Measurements from ENCODE around the gene KRT15.
"Not testable (repeated sequence)": the region's sequence is repeated elsewhere in the genome, so short reads cannot be mapped to it uniquely, and the experiment has no call there.

KRT15 gene

DNA sequence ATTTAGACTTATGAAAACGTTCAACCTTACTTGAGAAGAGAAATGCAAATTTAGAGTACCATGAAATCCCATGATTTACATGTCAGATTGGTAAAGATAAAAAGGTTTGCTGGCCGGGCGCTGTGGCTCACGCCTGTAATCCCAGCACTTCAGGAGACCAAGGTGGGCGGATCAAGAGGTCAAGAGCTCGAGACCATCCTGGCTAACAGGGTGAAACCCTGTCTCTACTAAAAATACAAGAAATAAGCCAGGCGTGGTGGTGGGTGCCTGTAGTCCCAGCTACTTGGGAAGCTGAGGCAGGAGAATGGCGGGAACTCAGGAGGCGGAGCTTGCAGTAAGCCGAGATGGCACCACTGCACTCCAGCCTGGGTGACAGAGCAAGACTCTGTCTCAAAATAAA, 24.1 kb upstream of the KRT15 start:
- DNase-seq (ENCODE audit: low spot score) = not testable (repeated sequence)

DNA sequence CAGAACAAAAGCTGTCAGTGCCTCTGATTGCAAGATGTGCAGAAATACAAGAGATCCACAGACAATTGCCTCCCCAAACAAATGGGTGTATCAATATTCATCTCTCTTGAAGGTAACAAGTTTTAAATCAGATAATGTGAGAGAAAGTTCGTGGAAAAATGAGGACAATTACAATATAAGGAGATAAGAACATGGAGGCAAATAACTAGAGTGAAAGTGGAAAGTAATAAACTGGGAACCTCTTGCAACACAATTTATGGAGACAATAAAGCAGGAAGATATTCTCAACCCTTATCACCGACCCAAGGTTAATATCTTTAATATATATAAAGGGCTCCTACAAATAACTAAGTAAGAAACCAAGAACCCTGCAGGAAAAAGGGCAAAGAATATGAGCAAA, 23.7 kb upstream of the KRT15 start:
- no peak for DNase-seq (ENCODE audit: low spot score)

DNA sequence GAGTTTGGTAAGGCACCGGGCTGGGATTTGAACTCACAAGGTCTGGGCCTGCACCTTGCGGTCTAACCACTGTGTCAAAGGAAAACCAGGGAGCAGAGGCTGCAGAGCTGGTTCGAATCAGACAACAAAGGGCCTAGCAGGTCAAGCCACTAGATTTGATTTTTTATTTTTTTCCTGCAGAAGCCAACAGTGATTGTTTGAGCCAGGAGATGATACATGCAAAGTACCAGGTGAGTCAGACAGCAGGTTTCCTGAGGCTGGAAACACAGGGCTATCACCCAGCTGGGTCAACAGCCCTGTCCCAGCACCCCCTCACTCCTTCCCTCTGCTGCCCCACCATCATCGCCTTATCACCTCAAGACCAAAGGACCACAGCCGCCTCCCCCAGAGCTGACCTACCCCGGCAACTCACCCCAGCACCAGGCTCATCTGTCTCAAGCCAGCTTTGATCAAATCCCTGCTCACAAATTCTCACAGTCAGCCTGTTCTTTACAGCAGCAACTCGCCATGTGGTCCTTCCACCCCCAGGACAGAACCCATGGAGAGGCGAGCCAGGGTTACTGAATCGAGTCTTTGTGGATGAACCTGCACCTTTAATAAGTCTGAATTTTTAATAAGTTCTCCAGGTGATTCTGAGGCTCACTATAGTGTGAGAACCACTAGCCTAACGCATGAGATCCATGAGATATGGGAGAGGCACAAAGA, 22.4 kb upstream of the KRT15 start:
- DNase-seq (ENCODE audit: low spot score) = no peak

DNA sequence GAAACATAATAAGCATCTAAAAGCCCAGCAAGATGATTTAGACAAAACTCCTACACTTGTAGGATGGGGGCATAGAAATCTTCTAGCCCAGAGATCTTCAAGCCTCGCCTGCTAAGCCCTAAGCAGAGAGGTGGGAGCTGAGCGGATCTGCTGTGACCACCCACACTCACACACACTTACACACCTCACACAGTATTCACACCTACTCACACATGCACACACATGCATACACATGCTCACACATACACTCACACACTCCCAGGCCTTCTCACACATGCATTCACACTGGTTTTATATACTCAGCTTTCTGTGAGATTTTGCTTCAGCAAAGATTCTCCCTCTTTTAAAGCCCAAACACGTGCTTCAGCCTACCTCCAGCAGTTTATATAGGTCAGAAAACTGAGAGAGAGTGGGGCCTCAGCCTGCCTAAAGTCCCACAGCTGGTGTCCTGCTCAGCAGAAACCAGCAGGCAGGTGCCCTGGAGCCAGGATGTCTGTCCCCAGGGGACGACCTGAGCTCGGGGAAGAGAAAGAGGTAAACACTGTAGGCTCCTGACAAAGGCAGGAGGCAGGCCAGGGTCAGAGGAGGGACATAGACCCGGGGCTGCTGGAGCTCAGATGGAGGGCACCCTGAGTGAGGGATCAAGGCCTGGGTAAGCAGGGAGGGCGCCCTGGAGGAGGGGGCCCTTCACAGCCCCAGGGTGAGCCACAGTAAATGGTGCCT, 21.4 kb upstream of the KRT15 start:
- DNase-seq (ENCODE audit: low spot score) = no peak

DNA sequence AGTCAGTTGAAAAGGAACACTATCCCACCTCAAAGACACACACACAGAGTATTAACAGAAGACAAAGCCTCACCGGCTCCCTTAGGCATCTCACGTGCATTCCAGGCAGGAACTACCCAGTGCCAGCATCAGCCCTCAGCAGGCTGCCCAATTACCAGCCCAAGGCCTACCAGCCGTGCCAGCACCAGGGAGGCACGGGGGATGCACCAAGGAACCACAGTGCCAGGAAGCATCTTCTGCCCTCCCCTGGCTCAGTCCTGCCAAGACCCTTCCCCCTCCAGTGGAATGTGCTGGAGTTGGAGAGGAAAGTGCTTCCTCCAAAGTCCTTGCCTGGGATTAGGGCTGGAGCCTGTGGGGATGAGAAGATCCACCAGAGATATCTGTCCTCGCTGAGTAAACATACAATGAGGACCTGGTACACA, 20.4 kb upstream of the KRT15 start:
- no peak for DNase-seq (ENCODE audit: low spot score)

DNA sequence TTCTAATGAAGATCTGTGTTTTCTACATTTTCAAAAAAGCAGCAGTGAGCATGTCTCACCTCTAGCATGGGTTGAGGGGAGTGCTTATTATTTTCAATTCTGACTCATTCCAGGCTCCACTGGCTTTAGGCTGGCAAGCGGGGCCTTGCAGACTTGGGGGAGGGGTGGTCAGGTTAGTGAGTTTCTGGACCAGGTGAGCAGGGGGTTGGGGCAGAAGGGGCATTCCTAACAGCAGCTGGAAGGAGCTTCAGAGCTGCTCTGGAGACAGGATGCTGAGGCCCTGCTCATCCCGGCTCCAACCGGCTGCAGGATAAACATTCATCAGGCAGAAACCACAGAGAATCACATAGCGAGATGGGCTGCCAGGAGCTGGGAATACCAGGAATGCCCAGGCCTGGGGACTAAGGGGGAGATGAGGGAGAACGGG, 19.9 kb upstream of the KRT15 start:
- peak; percentile 49 for DNase-seq (ENCODE audit: low spot score)

DNA sequence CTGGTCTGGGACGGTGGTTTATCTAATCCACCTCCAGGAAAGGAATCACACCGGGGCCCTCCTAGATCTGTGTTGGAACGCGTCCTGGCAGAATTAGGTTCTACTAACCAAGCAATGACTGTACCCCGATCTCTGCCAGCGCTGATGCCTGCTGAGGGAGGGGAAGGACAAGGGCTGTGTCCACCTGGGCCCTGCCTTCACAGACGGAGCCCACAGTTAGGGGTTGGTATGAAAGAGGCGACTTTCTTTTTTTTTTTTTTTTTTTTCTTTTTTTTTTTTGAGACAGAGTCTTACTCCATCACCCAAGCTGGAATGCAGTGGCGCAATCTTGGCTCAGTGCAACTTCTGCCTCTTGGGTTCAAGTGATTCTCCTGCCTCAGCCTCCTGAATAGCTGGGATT, 19.3 kb upstream of the KRT15 start:
- no peak for DNase-seq (ENCODE audit: low spot score)

DNA sequence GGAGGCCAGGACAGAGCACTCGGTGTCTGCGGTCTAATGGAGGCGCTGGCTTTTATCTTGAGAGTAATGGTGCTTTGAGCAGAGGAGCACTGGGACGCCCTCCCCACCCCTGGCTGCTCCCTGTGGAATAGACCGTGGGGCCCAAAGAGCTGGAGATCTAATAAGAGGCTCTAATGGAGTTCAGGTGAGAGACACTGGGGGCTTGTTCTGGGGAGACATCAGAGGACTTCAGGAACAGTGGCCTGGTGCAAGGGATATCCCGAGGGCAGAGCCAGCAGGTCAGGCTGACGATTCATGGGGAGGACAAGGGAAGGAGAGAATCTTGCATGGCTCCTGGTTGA, 18.9 kb upstream of the KRT15 start:
- DNase-seq (ENCODE audit: low spot score) = no peak

DNA sequence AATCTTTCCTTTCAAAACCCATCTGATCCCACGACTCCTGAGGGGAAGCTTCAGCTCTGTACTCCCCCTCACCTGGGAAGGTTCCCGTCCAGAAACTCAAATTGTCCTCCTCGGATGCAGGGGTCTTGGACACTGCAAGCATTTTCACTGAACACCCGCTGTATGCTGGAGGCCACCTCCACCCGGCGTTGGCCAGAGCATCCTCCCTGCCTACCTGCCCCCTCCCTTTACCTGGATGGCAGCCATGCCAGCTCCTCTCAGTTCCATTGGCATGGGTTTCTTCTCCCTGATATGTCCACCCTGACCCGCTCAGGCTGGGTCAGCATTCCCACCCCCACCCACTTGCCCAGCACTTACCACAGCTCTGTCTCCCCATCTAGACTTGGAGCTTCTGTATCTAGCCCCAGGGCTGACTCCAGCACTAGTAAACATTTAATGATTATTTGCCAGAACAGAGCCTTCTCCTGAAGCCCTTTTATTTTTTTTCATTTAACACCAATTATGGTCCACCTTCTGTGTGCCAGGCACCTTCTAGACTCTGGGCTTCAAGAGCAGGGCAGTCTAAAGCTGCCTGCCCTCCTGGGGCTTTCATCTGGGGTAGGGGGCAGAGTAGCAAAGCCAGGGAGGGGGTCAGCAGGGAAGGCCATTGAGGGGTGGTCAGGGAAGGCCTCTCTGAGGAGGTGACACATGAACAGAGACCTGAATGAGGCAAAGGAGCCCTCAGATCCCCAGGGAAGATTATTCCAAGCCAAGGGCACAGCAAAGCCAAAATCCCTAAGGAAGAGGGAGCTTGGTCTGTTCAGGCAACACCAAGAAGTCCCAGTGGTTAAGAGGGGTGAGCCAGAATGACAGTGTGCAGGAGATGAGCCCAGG, 18.3 kb upstream of the KRT15 start:
- DNase-seq (ENCODE audit: low spot score) = no peak

DNA sequence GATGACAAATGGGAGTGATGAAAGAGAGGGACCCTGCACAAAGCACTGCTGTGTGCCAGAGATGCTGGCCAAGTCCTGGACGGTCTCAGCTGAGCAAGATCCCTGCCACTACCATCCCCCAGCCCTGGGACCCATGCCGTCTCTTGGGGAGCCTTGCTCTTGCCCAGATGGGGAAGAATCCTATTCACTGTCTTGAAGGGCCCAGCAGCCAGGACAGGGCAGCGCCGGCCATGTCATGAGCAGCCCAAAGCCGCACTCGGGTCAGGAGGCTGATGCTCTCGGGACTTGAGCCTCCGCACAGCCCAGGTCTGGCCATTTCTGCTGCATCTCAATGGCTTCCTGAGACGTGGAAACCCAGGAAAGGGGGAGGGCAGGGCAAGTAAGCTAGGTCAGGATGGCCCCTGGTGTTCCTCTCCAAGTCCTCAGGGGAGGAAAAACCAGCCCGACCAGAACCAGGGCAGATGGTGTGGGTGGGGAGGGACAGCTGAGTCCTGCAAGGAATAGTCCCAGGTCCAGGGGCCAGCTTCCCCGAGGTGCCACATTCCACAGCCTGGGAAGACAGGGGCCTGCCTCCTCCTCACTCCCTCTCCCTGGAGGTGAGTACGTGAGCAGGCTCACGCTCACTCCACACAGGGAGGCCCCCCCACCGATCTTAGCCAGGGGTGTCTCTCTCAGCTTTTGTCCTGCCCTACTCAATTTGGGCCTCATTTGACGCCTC, 17.2 kb upstream of the KRT15 start:
- DNase-seq (ENCODE audit: low spot score) = no peak

DNA sequence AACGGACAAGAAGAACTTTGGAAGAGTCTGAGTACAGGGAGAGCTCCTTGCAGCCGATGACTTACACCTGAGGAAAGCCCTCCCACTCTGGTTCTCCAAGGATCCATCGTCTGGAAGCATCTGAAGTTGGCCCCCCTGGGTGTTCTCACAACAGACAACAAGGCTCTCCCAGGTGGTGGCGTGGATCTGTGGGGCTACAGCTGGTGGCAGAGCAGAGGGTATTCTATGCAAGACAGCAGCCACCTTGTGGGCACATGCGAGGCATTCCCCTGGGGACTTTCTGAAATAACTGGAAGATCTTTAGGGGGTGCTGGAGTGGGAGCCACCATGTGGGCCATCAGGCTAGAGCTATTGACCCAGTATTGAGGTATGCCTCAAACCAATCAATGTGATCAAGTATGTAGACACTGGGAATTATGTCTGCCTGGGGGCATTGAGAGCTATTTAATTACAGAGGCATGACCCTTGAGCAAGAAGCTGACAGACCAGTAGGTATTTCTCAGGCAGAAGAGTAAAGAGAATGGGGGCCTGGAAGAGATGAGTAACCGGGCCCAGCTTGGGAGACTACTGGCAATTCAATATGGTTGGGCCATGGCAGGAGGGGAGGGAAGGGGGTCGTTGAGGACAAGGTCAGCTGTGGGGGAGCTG, 16.3 kb upstream of the KRT15 start:
- DNase-seq (ENCODE audit: low spot score) = no peak

DNA sequence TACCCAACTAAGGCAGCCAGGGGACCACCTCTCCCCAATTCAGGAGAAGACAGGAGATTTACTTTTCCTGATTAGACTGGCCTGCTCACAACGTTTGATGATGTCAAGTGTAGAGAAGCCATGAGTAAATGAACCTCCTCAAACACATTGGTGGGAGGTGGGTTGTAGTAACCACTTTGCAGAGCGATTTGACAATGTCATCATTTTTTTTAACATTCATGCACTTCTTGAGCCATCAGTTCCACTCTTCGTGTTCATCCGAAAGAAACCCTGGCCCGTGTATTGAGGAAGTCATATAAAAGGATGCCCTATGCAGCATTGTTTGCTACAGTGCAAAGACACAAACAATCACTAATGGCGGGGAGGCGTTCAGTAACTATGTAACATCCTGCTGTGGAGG, 14.9 kb upstream of the KRT15 start:
- DNase-seq (ENCODE audit: low spot score) = no peak

DNA sequence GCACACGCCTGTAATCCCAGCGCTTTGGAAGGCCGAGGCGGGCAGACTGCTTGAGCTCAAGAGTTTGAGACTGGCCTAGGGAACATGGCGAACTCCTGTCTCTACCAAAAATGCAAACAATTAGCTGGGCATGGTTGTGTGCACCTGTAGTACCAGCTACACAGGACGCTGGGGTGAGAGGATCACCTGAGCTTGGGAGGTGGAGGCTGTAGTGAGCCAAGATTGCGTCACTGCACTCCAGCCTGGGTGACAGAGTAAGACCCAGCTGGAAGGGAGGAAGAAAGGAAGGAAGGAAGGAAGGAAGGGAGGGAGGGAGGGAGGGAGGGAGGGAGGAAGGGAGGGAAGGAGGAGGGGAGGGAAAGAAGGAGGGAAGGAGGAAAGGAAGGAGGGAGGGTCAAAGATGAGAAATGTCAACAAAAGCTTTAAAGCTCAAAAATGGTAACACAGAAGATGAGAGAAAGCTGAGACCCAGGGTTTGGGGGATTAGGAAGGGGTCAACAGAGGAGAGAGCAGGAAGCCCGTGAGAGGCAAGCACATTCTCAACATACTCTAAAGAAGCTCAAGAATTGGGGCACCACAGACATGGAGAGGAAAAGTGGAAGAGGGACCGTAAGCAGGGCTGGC, 14.4 kb upstream of the KRT15 start:
- DNase-seq (ENCODE audit: low spot score) = no peak

DNA sequence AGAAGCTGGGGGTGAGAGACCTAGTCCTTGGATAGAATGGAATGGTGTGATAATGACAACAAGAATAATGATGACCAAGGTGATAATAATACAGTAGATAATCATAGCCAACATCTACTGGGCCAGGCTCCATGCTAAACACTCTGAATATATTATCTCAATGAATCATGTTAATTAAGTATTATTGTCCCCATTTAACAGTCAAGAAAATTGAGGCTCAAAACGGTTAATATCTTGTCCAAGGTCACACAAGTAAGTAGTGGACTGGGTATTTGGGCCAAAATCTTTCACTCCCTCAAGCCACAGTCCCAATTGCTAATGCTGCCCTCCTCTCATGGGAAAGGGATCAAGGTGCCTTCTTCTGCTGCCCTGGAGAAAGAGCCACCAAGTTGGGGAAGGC, 13.3 kb upstream of the KRT15 start:
- DNase-seq (ENCODE audit: low spot score) = no peak

DNA sequence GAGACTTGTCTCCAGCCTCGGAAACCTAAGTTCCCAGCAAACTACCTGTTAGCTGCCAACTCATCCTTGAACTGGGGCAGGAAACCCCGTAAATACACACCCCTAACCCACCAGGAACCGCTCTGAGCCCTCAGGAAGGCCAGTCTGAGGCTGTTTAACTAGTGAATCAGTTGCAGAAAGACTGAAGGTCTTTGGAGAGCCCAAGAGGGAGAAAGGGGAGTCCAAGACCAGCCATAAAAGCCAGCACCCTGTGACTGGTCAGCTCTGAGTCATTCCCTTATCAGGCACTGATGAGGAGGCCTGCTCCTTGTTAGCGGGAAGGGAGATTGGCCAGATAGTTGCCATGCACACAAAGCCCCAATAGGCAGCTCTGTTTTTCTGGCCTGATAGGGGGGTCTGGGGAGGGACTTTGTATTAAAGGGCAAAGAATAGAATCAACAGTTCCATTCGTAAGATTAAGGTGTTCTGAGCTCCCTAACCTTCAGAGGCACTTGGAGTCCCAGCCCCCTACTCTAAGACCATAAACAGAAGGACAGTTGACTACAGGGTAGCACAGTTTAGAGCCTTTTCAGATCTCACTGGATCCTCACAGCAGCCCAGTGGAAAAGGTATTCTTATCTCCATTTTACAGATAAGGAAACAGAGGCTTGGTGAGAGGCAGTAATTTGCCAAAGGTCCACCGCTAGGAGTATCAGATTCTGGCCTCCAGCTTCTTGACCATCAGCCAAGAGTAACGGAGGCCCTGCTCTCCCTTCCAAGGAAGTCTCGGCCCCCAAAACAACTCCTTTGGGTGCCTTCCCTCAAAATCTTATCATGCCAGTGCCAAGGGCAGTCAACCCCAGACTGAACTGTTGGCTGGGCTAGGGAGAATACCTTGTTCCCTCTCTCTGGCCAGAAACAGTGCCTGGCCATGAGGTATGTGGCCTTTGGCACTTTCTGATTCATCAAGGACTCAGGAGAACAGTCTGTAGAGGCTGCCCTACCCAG, 11.7 kb upstream of the KRT15 start:
- DNase-seq (ENCODE audit: low spot score) = peak; percentile 86

DNA sequence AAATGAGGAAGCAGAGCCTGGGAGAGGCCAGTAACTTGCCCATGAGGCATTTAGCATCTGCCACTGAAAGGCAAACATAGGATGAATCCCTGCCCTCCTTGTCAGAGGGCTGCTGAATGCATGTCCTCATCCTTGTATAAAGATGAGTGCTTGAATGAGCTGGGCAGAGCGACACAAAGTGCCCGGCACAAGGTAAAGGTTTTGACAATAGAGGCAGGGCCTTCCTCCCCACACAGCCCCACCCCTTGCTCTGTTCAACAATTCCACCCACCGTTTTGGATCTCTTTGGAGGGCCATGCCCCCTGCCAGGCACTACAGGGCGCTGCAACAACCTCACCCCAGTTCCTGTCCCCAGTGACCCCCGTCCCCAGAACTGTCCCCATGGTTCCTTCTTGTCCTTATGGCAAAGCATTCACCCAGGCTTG, 10.8 kb upstream of the KRT15 start:
- no peak for DNase-seq (ENCODE audit: low spot score)

DNA sequence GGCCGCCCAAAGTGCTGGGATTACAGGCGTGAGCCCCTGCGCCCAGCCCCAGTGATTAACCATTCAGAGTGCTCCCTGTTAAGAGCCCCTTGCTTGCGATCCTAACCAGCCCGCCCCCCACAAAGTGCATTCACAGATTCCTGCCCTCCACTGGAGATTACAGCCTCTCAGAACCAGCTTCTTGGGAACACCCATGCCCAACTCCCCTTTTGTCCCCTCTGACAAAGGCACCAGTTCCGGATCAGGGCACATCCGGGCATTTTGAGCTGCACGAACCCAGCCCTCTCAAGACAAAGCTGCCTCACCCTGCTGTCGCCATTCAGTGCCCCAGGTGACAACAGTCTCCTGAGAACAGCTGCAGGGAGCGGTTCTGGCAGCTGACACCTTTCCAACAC, 10.3 kb upstream of the KRT15 start:
- DNase-seq (ENCODE audit: low spot score) = no peak

DNA sequence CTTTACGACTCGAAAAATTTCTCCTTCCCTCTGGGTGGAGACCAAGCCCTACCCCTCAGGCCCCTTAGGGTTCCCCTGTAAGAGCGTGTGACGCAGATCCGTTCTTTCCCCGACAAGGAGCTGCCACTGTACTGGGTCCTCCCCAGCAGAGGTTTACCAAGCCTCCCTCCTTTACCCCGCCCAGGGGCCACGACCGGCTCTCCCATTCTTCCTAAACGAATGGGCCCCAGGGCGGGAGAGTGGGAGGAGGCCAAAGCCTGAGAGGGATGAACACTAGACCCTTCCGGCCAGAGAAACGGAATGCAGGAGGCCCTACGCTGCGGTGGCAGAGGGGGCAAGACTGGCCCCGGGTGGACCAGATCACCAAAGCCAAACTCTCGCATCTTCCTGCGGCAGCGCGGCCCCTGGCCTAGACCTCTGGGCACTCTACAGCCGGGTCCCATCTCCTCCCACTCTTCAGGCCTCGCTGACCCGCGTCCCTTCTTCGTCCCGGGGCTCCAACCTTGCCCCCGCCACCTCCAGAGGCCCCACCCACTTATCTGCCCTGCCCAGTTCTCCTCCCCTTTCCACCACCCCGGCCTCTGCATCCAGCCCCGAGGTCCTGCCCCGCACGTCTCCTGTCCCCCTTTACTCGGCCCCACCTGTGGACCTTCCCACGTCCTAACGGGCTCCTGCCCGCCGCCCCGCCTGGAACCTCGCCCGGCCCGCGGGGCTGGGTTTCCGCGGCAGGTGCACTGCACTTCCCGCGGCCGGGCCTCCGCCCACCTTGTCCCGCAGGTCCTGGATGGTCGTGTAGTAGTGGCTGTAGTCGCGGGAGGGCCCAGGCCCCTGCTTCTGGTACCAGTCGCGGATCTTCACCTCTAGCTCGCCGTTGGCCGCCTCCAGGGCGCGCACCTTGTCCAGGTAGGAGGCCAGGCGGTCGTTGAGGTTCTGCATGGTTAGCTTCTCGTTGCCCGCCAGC, 8.7 kb upstream of the KRT15 start:
- no peak for DNase-seq (ENCODE audit: low spot score)

DNA sequence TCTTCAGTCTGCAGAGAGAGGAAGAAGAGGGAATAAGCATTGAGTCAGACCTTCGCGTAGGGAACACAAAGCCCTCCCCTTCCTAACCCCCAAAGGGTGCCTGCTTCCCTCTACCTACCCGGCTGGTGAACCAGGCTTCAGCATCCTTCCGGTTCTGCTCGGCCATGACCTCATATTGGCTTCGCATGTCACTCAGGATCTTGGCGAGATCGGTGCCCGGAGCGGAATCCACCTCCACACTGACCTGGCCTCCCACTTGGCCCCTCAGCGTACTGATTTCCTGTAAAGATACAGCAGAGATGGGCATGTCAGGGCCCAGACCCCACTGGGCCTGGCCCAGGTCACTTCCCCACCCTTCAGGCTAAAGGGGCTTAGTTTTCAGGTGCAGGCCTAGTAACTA, 5.6 kb upstream of the KRT15 start:
- DNase-seq (ENCODE audit: low spot score) = no peak
